DOHH2 (cell line): ENCODE results near the gene DCAF8.

Experiments used
- EZH2phosphoT487 ChIP-seq: fragments of 200-600 bp; sonication (generic); IDR thresholded peaks from 2 replicates; pipeline ENCODE4 v1.6.1; 2017; ENCODE audit warnings: borderline replicate concordance, mild to moderate bottlenecking, antibody characterized with exemption, low read length, moderate library complexity, mixed read lengths
- TF ChIP-seq, protein P1 (sequence below): fragments of 200-600 bp; sonication (generic); IDR thresholded peaks from one replicate; pipeline ENCODE4 v1.5.1; 2014; ENCODE audit warnings: antibody characterized with exemption, mild to moderate bottlenecking, low read depth, low read length; ENCODE audit not compliant: poor library complexity, severe bottlenecking

DNA sequence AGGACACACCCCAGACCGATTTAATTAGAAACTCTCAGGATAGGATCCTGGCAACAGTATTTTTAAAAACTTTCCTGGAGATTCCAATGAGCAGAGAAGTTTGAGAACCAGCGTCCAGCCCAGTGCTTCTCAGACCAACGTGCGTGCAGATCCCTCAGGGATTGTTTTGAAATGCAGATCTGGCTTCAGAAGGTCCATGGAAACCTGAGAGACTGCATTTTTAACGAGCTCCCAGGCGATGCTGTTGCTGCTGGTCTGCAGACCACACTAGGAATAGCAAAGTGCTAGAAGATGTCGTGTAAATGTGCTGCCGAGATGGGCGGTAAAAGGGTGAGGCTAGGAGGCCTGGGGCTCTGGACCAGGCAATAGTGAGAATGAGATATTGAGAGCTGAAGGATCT, 90.4 kb downstream of the DCAF8 start:
- TF ChIP-seq, protein P1, sequence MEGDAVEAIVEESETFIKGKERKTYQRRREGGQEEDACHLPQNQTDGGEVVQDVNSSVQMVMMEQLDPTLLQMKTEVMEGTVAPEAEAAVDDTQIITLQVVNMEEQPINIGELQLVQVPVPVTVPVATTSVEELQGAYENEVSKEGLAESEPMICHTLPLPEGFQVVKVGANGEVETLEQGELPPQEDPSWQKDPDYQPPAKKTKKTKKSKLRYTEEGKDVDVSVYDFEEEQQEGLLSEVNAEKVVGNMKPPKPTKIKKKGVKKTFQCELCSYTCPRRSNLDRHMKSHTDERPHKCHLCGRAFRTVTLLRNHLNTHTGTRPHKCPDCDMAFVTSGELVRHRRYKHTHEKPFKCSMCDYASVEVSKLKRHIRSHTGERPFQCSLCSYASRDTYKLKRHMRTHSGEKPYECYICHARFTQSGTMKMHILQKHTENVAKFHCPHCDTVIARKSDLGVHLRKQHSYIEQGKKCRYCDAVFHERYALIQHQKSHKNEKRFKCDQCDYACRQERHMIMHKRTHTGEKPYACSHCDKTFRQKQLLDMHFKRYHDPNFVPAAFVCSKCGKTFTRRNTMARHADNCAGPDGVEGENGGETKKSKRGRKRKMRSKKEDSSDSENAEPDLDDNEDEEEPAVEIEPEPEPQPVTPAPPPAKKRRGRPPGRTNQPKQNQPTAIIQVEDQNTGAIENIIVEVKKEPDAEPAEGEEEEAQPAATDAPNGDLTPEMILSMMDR = no peak
- no peak for TF ChIP-seq EZH2phosphoT487
